HG02938 (cell line): ENCODE measurements around the gene TBL1X.
"Not testable (repeated sequence)": the region's sequence is repeated elsewhere in the genome, so short reads cannot be mapped to it uniquely, and the experiment has no call there.

Experiments
- ATAC-seq: cut with Tn5 transposase; IDR thresholded peaks from one replicate; pipeline ENCODE4 v1.9.1; 2021; ENCODE audit warnings: mild to moderate bottlenecking, moderate library complexity; ENCODE audit not compliant: unreplicated experiment

The TBL1X gene

GRCh38 chrX:9458516-9459078 lies 6.3 kb upstream of the TBL1X start:
- ATAC-seq: no peak

GRCh38 chrX:9459186-9459748 lies 5.6 kb upstream of the TBL1X start:
- ATAC-seq: no peak

GRCh38 chrX:9461087-9461486 lies 3.8 kb upstream of the TBL1X start:
- ATAC-seq: no peak

DNA sequence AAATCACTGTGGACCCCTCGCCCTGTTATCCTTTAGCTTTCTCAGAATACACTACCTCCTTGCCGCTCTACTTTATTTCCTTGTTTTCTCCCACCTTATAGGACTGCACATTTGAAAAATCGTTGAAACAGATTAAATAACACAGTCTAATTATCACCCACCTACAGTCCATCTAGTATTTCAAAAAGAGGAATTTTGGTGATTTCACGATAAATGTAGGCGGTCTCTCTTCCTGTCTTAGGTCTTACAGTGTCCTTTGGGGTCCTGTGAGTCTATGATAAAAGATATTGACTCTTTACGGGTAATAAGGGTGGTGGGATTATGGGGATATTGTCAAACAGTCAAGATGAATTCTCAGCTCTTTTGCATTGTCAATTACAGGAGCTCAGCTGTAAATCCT lies 2.4 kb upstream of the TBL1X start:
- ATAC-seq: peak; percentile 1

- no peak for ATAC-seq
Observed at GRCh38 chrX:9465380-9466123, 694 bp downstream of the TBL1X start.

GRCh38 chrX:9466124-9466495 lies 1.3 kb downstream of the TBL1X start:
- no peak for ATAC-seq

- ATAC-seq: no peak
Observed at GRCh38 chrX:9466736-9467135, 1.9 kb downstream of the TBL1X start.

- ATAC-seq: no peak
Observed at GRCh38 chrX:9467146-9467545, 2.3 kb downstream of the TBL1X start.

- ATAC-seq: no peak
Observed at GRCh38 chrX:9467751-9468150, 2.9 kb downstream of the TBL1X start.

GRCh38 chrX:9471571-9471985 lies 6.7 kb downstream of the TBL1X start:
- no peak for ATAC-seq

GRCh38 chrX:9473708-9474107 lies 8.8 kb downstream of the TBL1X start:
- no peak for ATAC-seq

DNA sequence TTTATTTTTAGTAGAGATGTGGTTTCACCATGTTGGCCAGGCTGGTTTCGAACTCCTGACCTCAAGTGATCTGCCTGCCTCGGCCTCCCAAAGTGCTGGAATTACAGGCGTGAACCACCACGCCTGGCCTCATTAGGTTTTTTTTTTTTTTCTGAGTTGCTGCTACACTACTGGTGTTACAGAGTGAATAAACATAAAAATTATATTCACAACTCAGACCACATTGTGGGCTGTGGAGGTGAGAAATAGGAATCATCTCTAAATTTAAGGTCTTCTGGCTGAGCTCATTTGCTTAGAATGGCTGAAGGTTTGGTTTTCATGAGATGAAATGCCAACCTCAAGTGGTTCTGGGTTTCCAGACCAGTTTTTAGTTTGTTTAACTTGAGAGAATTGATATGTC lies 10.6 kb downstream of the TBL1X start:
- not testable (repeated sequence) for ATAC-seq

GRCh38 chrX:9475984-9476383 lies 11.1 kb downstream of the TBL1X start:
- no peak for ATAC-seq

- no peak for ATAC-seq
Observed at GRCh38 chrX:9476810-9477575, 12.1 kb downstream of the TBL1X start.

DNA sequence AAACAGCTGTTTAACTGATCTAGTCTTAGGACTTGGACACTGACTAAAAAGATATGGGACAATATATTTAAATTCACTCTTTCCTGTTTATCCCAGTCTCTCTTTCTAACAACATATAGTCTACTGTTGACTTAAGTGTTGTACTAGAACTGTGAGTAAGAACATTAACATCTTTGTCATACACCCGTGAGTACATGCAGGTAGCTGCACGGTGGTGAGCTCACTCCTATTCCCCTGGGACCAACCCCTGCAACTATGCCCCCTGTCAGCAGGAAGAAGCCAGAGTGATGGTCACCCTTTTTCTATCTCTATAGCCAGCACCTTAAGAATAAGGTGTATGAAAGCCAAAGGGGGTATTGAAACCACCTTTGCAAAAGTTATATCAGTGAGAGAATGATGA lies 17.6 kb downstream of the TBL1X start:
- ATAC-seq: no peak

DNA sequence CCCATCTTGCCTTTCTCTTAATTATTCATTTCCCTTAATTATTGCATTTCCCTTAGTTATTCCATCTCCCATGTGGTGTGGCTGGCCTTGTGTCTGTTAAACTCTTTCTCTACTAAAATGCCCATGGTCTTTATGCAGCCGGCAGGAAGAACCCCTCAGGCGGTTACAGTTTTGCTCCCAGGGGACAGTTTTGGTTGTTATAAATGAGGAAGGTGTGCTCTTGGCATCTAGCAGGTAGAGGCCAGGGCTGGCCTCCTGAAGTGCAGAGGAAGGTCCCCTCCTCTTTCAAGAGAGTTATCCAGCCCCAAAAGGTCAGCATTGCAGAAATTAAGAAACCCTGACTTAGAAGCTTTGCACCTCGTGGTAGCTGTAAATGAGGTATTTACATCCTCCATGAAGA lies 18.0 kb downstream of the TBL1X start:
- no peak for ATAC-seq

GRCh38 chrX:9483376-9483775 lies 18.5 kb downstream of the TBL1X start:
- no peak for ATAC-seq

- ATAC-seq: no peak
Observed at GRCh38 chrX:9486786-9487387, 22.0 kb downstream of the TBL1X start.

- ATAC-seq: no peak
Observed at GRCh38 chrX:9488586-9488985, 23.7 kb downstream of the TBL1X start.

GRCh38 chrX:9489234-9489633 lies 24.4 kb downstream of the TBL1X start:
- ATAC-seq: no peak

DNA sequence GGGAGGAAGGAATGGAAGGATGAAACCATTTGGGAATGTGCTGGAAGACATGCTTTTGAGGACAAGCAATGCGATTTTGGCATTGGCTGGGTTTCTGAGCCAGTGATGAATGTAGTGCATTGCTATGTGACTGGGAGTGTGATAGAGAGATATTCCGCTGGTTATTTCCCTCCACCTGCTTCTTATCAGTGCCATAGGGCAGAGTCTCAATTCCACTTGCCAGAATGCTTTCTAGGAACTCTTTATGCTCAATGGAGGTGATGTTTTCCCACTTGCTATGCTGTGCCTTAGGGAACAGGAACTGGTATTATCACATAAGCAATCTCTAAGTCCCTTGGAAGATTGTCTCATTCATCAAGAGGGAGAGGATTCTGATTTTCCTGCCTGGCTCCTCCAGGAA lies 28.0 kb downstream of the TBL1X start:
- ATAC-seq: no peak
